ENCODE measurements around the gene OLFML2B. TPM values are rescaled to one million over a fixed set of nuclear protein-coding genes. Genes with fewer than 3 reads are reported as not detected.
A peak's percentile ranks its signal among the peaks of the same experiment; 100 is the strongest.

OLFML2B gene
- total RNA-seq, 1 donor from 2014 or later: 19.1 TPM

DNA sequence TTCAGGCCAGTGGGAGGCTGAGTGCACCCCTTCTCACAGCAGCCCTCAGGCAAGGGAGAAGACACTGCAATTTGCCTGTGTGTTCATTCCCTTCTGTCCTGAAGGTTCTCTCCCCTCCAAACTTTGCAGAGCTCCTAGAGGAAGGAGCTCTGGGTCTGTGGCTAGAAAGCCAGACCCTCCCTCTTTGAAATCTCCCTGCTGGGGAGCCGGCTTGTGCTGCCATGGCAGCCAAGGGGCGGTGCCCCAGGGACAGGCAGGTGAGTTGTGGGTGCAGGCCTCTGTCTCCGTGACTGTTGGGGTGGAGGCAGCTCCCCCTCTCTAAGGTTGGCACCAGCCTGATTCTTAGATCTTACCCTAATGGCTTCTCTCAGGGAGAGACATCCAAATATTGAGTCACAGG is 53.0 kb downstream of the OLFML2B start:
- H3K36me3 ChIP-seq: peaks cover 11% of the 10 kb centered on the region
- H3K27me3 ChIP-seq (ENCODE audit: low read depth): no peaks in the 10 kb centered on the region
- intact Hi-C loops (cut with DNase I): no loop called here
- ATAC-seq (no peak), DNase-seq (no peak)
- TF ChIP-seq, protein P1, sequence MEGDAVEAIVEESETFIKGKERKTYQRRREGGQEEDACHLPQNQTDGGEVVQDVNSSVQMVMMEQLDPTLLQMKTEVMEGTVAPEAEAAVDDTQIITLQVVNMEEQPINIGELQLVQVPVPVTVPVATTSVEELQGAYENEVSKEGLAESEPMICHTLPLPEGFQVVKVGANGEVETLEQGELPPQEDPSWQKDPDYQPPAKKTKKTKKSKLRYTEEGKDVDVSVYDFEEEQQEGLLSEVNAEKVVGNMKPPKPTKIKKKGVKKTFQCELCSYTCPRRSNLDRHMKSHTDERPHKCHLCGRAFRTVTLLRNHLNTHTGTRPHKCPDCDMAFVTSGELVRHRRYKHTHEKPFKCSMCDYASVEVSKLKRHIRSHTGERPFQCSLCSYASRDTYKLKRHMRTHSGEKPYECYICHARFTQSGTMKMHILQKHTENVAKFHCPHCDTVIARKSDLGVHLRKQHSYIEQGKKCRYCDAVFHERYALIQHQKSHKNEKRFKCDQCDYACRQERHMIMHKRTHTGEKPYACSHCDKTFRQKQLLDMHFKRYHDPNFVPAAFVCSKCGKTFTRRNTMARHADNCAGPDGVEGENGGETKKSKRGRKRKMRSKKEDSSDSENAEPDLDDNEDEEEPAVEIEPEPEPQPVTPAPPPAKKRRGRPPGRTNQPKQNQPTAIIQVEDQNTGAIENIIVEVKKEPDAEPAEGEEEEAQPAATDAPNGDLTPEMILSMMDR (IDR thresholded peaks at IDR 0.05): no peak
- H3K4me3 ChIP-seq: no peak overlapping the region
- H3K4me1 ChIP-seq: no peaks in the 10 kb centered on the region
- no peak overlapping the region for H3K27ac ChIP-seq
- H3K9me3 ChIP-seq: no peaks in the 10 kb centered on the region

DNA sequence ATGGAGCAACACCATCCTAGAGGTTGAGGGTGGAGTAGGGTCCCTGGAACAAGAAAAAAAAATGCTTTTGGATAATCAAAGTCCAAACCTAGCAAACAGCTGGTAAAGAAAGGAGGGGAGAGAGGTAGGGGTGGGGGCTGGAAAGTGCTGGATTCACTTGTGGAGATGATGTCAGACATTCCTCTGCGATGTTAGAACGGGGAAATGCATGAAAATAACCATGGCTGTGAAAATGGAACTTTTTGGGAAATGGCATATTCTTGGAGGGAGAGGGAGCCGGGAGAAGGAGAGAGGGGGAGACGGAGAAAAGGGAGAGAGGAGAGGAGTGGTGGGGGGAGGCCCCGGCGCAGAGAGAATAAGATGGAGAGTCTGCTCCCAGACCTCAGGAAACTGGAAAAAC is 53.6 kb downstream of the OLFML2B start:
- Histone ChIP-seq H3K4me3 (no peak overlapping the region), H3K36me3 (peaks cover 11% of the 10 kb centered on the region), H3K9me3 (no peaks in the 10 kb centered on the region), H3K27me3 (ENCODE audit: low read depth) (no peaks in the 10 kb centered on the region), H3K27ac (no peak overlapping the region), H3K4me1 (no peaks in the 10 kb centered on the region)
- TF ChIP-seq, protein P1 (IDR thresholded peaks at IDR 0.05): no peak
- ATAC-seq (no peak), DNase-seq (no peak)
- intact Hi-C loops (cut with DNase I): no loop called here

DNA sequence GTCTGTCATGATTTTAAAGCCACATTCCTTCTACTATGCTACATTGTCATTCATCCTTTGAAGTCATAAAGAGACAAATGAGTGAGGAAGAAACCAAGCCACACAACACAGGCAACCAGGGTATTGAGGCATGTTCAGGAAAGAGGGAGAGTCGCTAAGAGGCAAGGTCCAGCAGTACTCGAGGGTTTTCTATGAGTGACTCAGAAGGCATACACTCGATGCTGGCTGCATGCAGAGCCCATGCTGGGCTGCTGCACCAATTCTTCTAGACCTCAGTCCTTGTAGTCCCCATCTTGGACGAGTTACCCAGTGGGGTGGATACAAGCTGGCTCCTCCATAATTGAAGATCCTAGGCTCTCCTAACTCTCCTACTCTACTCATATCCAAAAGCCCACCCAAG is 57.6 kb downstream of the OLFML2B start:
- peaks cover 11% of the 10 kb centered on the region for H3K36me3 ChIP-seq
- intact Hi-C loops (cut with DNase I): no loop called here

DNA sequence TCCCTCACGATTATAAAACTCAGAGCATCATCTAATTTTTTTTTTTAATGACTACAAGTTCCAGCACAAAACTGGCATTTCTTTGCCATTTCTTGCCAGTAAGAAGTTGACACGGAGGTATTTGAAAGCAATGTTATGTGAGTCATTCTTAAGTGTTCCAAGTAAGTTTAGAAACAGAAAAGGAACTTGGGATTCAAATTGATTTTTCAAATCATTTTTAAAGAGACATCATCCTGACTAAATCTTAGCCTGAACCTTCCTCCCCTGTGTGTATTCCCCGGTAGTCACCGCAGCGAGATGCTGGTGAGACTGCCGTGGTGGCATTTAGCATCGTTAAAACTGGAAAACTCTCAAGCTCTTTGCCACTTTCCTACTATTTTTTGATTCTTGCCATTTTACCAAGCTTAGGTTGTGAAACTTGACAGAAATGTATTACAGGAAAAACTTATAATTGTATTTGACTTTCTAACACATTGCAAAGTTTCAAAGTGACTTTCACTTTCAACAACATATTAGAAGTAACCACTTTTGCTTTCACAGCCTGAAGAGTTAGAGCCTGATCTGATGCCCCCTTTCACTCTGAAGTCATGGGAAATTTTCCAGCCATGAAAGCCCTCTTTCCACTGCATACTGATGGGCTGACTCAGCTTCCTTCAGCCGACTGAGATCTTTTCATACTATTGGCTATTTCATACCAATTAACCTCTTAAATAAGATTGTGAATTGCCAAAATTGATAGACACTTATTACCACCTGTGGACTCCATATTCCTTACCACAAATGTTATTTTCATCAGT is 61.4 kb downstream of the OLFML2B start:
- ATAC-seq: peak in 1 of 2 donors; percentile 55
- intact Hi-C loops (cut with DNase I): no loop called here
- TF ChIP-seq, protein P1 (IDR thresholded peaks at IDR 0.05): no peak

More for the DNA sequence above, 57.6 kb downstream of the OLFML2B start:
- TF ChIP-seq, protein P1 (IDR thresholded peaks at IDR 0.05): no peak
- ATAC-seq (no peak), DNase-seq (no peak)
- peaks cover 6% of the 10 kb centered on the region for H3K4me1 ChIP-seq
- H3K27me3 ChIP-seq (ENCODE audit: low read depth): no peaks in the 10 kb centered on the region
- H3K9me3 ChIP-seq: no peaks in the 10 kb centered on the region
- no peak overlapping the region for H3K27ac ChIP-seq
- H3K4me3 ChIP-seq: no peak overlapping the region

DNA sequence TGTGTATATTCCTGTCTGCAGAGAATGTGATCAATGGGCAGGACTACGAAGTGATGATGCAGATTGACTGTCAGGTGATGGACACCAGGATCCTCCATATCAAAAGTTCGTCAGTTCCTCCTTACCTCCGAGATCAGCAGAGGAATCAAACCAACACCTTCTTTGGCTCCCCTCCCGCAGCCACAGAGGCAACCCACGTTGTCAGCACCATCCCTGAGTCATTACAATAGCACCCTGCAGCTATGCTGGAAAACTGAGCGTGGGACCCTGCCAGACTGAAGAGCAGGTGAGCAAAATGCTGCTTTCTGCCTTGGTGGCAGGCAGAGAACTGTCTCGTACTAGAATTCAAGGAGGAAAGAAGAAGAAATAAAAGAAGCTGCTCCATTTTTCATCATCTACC is 65.2 kb downstream of the OLFML2B start:
- Histone ChIP-seq H3K27ac (no peak overlapping the region), H3K4me1 (peaks cover 19% of the 10 kb centered on the region), H3K36me3 (peaks cover 13% of the 10 kb centered on the region), H3K27me3 (ENCODE audit: low read depth) (no peaks in the 10 kb centered on the region), H3K9me3 (no peaks in the 10 kb centered on the region), H3K4me3 (no peak overlapping the region)
- TF ChIP-seq, protein P1 (IDR thresholded peaks at IDR 0.05): no peak
- ATAC-seq (no peak), DNase-seq (no peak)
- intact Hi-C loops (cut with DNase I): no loop called here

More for the DNA sequence above, 61.4 kb downstream of the OLFML2B start:
- Histone ChIP-seq H3K27ac (peak overlapping the region; percentile 42), H3K9me3 (no peaks in the 10 kb centered on the region), H3K4me3 (peak overlapping the region; percentile 20), H3K4me1 (peaks cover 6% of the 10 kb centered on the region), H3K36me3 (peaks cover 19% of the 10 kb centered on the region), H3K27me3 (ENCODE audit: low read depth) (no peaks in the 10 kb centered on the region)
- DNase-seq: no peak

All from lower lobe of right lung (tissue), 2 donors.